ENCODE results near the gene MPPED1.

MPPED1 gene

GRCh38 chr22:43521716-43522115 is 109.9 kb downstream of the MPPED1 start:
- no peak for DNase-seq (ENCODE audit: low read depth)

- DNase-seq (ENCODE audit: low read depth): no peak
Observed at GRCh38 chr22:43526117-43526655, 114.4 kb downstream of the MPPED1 start.

GRCh38 chr22:43526946-43527345 is 115.1 kb downstream of the MPPED1 start:
- DNase-seq (ENCODE audit: low read depth): no peak

- no peak for DNase-seq (ENCODE audit: low read depth)
Observed at GRCh38 chr22:43528601-43529360, 117.0 kb downstream of the MPPED1 start.

GRCh38 chr22:43529461-43529860 is 117.6 kb downstream of the MPPED1 start:
- DNase-seq (ENCODE audit: low read depth): no peak

GRCh38 chr22:43529934-43530333 is 118.1 kb downstream of the MPPED1 start:
- no peak for DNase-seq (ENCODE audit: low read depth)

GRCh38 chr22:43530349-43531201 is 118.8 kb downstream of the MPPED1 start:
- DNase-seq (ENCODE audit: low read depth): no peak

GRCh38 chr22:43531651-43532050 is 119.8 kb downstream of the MPPED1 start:
- no peak for DNase-seq (ENCODE audit: low read depth)

- no peak for DNase-seq (ENCODE audit: low read depth)
Observed at GRCh38 chr22:43532301-43533155, 120.7 kb downstream of the MPPED1 start.

- DNase-seq (ENCODE audit: low read depth): no peak
Observed at GRCh38 chr22:43533156-43533530, 121.3 kb downstream of the MPPED1 start.

GRCh38 chr22:43533656-43534428 is 122.0 kb downstream of the MPPED1 start:
- DNase-seq (ENCODE audit: low read depth): no peak

GRCh38 chr22:43534916-43535315 is 123.1 kb downstream of the MPPED1 start:
- DNase-seq (ENCODE audit: low read depth): no peak

- no peak for DNase-seq (ENCODE audit: low read depth)
Observed at GRCh38 chr22:43535336-43535735, 123.5 kb downstream of the MPPED1 start.

GRCh38 chr22:43535741-43536140 is 123.9 kb downstream of the MPPED1 start:
- no peak for DNase-seq (ENCODE audit: low read depth)

- DNase-seq (ENCODE audit: low read depth): no peak
Observed at GRCh38 chr22:43537019-43537585, 125.3 kb downstream of the MPPED1 start.

GRCh38 chr22:43539572-43540528 is 128.0 kb downstream of the MPPED1 start:
- DNase-seq (ENCODE audit: low read depth): no peak

GRCh38 chr22:43540529-43540923 is 128.7 kb downstream of the MPPED1 start:
- no peak for DNase-seq (ENCODE audit: low read depth)

- DNase-seq (ENCODE audit: low read depth): no peak
Observed at GRCh38 chr22:43541022-43541421, 129.2 kb downstream of the MPPED1 start.
